Measurements from ENCODE around the gene ASS1.
A peak's percentile ranks its signal among the peaks of the same experiment; 100 is the strongest.

The ASS1 gene

DNA sequence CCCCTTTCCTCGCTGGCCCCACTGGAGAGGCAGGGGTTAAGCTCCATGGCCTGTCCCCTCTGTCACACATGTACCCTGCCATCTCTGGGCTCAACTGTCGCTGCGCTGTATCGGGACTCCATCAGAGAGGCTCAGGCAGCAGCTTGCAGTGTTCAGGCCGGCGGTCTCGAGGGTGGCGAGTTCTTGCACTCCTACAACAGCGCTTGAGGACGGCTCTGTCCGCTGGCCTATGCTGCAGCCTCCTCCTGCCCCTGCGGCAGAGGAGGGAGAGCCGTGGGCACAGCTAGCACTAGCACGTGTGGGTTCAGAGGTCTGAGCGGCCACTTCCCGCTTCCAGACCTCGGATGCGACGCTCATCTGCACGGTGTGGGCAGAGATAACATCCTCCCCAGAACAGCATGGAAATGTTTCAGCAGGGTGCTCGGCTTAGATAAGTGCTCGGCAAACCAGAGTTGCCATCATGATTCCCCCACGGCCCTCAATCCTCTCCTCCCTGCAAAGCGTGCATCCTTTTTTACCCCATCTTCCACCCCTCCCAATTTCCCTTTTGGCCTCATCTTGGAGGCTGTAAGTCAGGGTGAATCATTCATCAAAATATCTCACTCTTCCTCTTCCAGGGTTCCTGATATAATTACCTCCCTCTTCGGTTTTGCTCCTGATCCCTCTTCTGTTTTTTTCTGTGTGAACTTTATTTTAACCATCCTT is 92.7 kb downstream of the ASS1 start:
- DNase-seq = peak; percentile 55

- DNase-seq = no peak
Observed at GRCh38 chr9:130539420-130540223, 94.9 kb downstream of the ASS1 start.

- no peak for DNase-seq
Observed at GRCh38 chr9:130541533-130541932, 96.8 kb downstream of the ASS1 start.

DNA sequence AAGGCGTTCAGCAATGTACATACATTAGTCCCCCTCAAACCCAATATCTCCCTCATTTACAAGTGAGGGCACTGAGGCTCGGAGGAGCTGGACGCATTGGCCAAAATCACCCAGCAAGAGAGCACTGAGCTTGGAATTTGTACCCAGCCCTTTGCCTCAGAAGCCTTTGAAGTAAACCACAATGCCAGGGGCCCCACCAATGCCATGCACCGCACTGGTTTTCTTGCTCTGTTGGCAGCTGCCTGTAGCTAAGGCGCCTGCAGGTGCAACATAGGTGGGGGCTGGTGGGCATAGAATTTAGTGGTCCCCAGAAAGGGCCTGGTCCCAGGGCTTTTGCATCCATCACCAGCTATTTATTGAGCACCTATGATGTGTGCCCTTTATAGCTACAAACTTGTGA is 97.3 kb downstream of the ASS1 start:
- DNase-seq = no peak

- no peak for DNase-seq
Observed at GRCh38 chr9:130542457-130543228, 97.9 kb downstream of the ASS1 start.

GRCh38 chr9:130543368-130543767 is 98.6 kb downstream of the ASS1 start:
- no peak for DNase-seq

GRCh38 chr9:130543859-130544258 is 99.1 kb downstream of the ASS1 start:
- DNase-seq = no peak

DNA sequence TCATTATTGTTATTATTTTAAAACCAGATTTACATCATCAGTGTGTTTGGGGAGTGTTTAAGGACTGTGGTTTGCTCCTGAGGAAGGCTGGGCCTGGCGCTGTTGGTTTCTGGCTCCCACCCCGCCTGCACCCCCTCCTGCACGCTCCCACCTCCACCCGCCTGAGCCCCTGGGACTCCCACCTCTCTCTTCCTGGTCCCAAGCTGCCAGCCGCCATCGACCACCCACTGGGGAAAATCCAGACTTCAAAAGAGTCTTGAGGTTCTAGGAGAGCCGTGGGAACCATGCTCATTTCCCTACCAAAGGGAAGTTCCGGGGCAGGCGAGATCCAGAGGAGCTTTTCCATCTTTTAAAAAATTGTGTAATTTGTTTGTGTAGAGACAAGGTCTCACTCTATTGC is 99.6 kb downstream of the ASS1 start:
- DNase-seq = no peak

- no peak for DNase-seq
Observed at GRCh38 chr9:130548103-130548502, 103.3 kb downstream of the ASS1 start.

DNA sequence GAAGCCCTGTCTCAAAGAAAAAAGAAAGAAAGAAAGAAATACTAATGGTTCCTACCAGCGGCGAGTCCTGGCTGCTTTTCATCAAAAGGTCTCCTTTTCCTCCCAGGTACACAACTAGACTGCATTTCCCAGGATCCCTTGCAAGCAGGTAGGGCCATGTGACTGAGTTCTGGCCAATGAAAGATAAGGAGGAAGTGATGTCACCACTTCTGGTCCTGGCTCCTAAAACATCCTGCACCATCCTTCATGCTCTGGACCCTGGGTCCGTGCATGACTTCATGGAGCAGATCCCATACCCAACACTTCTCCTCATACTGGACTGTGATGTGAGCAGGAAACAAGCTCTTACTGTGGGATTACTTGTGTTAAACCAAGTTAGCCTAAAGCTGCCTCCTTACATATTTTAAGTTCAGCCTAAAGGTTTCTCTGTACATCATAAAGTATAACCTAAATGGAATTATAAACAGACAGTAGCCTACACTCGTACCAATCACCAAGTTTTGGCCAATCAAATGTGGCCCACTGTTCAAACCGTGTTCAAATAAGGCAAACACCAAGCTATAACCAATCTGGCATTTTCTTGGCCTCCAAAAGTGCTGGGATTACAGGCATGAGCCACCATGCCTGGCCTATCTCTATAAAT is 104.5 kb downstream of the ASS1 start:
- no peak for DNase-seq

Measured in activated CD8-positive, alpha-beta memory T cell treated with anti-CD3 and anti-CD28 coated beads, Interleukin-2, amount 50 U/mL, for 48 hours (primary cell).